Measurements from ENCODE around the gene ZBTB20. TPM values are rescaled to one million over a fixed set of nuclear protein-coding genes. Genes with fewer than 3 reads are reported as not detected.

Gene ZBTB20
- total RNA-seq, 1 experiment from 2014 or later: 10.7 TPM

- H3K4me3 Mint-ChIP-seq (ENCODE audit: unreplicated experiment): no peak overlapping the region
- DNase-seq (ENCODE audit: unreplicated experiment): no peak
- H3K27ac Mint-ChIP-seq (ENCODE audit: low read depth, unreplicated experiment): no peak overlapping the region
Measured at GRCh38 chr3:114903213-114903612, 243.9 kb downstream of the ZBTB20 start.

GRCh38 chr3:114902691-114903101 is 244.4 kb downstream of the ZBTB20 start:
- no TSS peak for BruUV-seq (replicated peaks)
- no peak for DNase-seq (ENCODE audit: unreplicated experiment)
- intact Hi-C loops (cut with micrococcal nuclease): no loop called here
- Mint-ChIP-seq H3K4me3 (ENCODE audit: unreplicated experiment) (no peak overlapping the region), H3K9me3 (ENCODE audit: unreplicated experiment) (no peaks in the 10 kb centered on the region), H3K27ac (ENCODE audit: low read depth, unreplicated experiment) (no peak overlapping the region), H3K4me1 (ENCODE audit: insufficient read depth, unreplicated experiment) (peaks cover 15% of the 10 kb centered on the region), H3K36me3 (ENCODE audit: insufficient read depth, unreplicated experiment) (no peaks in the 10 kb centered on the region), H3K27me3 (ENCODE audit: insufficient read depth, unreplicated experiment) (no peaks in the 10 kb centered on the region)
- ChIA-PET POLR2A (interaction anchor here (0.6 to 0.8 kb wide), 2 partner anchors 26 to 463 kb away, joined by 3 read pairs; no protein-coding TSS in a partner anchor), CTCF (interaction anchor here (0.5 kb wide), 1 partner anchor 950 kb away, joined by 3 read pairs; no protein-coding TSS in a partner anchor)
- no peak for TF ChIP-seq CTCF (IDR thresholded peaks at IDR 0.05; ENCODE audit: unreplicated experiment)

More at GRCh38 chr3:114903213-114903612, 243.9 kb downstream of the ZBTB20 start:
- H3K36me3 Mint-ChIP-seq (ENCODE audit: insufficient read depth, unreplicated experiment): no peaks in the 10 kb centered on the region
- H3K9me3 Mint-ChIP-seq (ENCODE audit: unreplicated experiment): no peaks in the 10 kb centered on the region
- ChIA-PET CTCF (interaction anchor here (0.5 kb wide), 1 partner anchor 950 kb away, joined by 3 read pairs; no protein-coding TSS in a partner anchor), POLR2A (interaction anchor here (0.8 kb wide), 1 partner anchor 26 kb away, joined by 3 read pairs; no protein-coding TSS in a partner anchor)
- intact Hi-C loops (cut with micrococcal nuclease): no loop called here
- H3K4me1 Mint-ChIP-seq (ENCODE audit: insufficient read depth, unreplicated experiment): peaks cover 15% of the 10 kb centered on the region
- no peaks in the 10 kb centered on the region for H3K27me3 Mint-ChIP-seq (ENCODE audit: insufficient read depth, unreplicated experiment)
- no peak for TF ChIP-seq CTCF (IDR thresholded peaks at IDR 0.05; ENCODE audit: unreplicated experiment)
- BruUV-seq (replicated peaks): no TSS peak

- Mint-ChIP-seq H3K4me3 (ENCODE audit: unreplicated experiment) (peak overlapping the region; percentile 67), H3K27me3 (ENCODE audit: insufficient read depth, unreplicated experiment) (no peaks in the 10 kb centered on the region), H3K9me3 (ENCODE audit: unreplicated experiment) (no peaks in the 10 kb centered on the region), H3K4me1 (ENCODE audit: insufficient read depth, unreplicated experiment) (peaks cover 15% of the 10 kb centered on the region), H3K27ac (ENCODE audit: low read depth, unreplicated experiment) (peak overlapping the region; percentile 3), H3K36me3 (ENCODE audit: insufficient read depth, unreplicated experiment) (no peaks in the 10 kb centered on the region)
- POLR2A ChIA-PET: no interaction called here
- DNase-seq (ENCODE audit: unreplicated experiment): no peak
- TF ChIP-seq CTCF (IDR thresholded peaks at IDR 0.05; ENCODE audit: unreplicated experiment): no peak
- intact Hi-C loops (cut with micrococcal nuclease): no loop called here
- no TSS peak for BruUV-seq (replicated peaks)
- CTCF ChIA-PET: no interaction called here
Measured at GRCh38 chr3:114900908-114901307, 246.2 kb downstream of the ZBTB20 start.

- TF ChIP-seq CTCF (IDR thresholded peaks at IDR 0.05; ENCODE audit: unreplicated experiment): no peak
- H3K27ac Mint-ChIP-seq (ENCODE audit: low read depth, unreplicated experiment): no peak overlapping the region
- H3K27me3 Mint-ChIP-seq (ENCODE audit: insufficient read depth, unreplicated experiment): no peaks in the 10 kb centered on the region
- no peak for DNase-seq (ENCODE audit: unreplicated experiment)
- BruUV-seq (replicated peaks): no TSS peak
- no peaks in the 10 kb centered on the region for H3K9me3 Mint-ChIP-seq (ENCODE audit: unreplicated experiment)
- intact Hi-C loops (cut with micrococcal nuclease): no loop called here
- no peaks in the 10 kb centered on the region for H3K36me3 Mint-ChIP-seq (ENCODE audit: insufficient read depth, unreplicated experiment)
- ChIA-PET POLR2A (interaction anchor here (0.6 kb wide), 1 partner anchor 35 kb away, joined by 3 read pairs; no protein-coding TSS in a partner anchor), CTCF (interaction anchor here (0.7 to 0.9 kb wide), 3 partner anchors 12 to 140 kb away, joined by 3 to 4 read pairs (median 3); no protein-coding TSS in a partner anchor)
- peaks cover 15% of the 10 kb centered on the region for H3K4me1 Mint-ChIP-seq (ENCODE audit: insufficient read depth, unreplicated experiment)
- H3K4me3 Mint-ChIP-seq (ENCODE audit: unreplicated experiment): no peak overlapping the region
Measured at GRCh38 chr3:114899186-114899931, 247.7 kb downstream of the ZBTB20 start.

Data from MCF 10A (cell line).